ENCODE results near the gene LMAN2L.

The LMAN2L gene

DNA sequence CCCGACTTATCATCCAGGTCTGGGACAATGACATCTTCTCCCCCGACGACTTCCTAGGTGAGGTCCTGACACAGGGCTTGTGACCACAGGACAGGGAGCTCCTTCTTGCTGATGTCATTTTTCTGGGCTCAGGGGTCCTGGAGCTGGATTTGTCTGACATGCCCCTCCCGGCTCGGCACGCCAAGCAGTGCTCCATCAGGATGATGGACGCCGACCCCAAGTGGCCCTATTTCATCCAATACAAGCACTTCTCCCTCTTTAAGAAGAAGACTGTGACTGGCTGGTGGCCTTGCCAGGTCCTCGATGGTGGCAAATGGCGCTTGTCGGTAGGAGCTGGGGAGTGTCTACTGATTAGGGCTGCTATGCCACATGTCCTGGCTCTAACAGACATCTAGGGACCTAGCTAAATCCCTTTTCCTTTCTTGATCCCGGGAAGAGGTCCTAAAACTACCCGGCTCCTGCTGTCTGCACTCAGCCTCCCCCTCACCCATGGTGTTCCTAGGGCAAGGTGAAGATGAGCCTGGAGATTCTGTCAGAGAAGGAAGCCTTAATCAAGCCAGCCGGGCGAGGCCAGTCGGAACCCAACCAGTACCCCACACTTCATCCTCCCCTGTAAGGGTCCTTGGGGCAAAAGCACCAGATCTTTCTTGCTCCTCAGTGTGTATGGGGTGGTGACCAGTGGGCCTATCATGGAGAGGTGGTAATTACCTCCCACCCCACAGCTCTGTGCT lies 36.7 kb downstream of the LMAN2L start:
- DNase-seq (ENCODE audit: low read depth) = no peak

DNA sequence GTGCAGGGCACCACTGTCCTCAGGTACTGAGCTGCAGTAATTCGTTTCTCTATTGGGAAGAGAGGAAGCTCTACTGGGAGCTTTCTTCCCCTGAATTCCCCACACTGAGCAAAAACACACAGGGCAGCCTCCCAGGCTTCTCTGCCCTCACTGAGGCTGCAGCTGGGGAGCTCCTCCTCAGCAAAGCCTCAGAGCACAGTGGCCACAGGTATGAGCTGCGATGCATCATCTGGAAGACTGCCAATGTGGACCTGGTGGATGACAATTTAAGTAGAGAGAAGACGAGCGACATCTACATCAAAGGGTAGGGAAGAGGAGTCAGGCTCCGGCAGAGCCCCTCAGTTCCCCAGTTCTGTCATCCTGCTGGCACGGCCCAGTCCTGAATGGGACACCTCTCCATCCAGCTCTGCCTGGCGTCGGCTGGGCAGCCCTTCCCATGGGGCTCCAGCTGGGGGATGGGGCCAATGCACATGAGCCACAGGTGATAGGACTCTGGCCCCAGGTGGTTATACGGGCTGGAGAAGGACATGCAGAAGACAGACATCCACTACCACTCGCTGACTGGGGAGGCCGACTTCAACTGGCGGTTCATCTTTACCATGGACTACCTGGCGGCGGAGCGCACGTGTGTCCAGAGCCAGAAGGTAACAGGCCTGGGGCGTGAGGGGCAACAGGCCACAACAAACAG lies 37.6 kb downstream of the LMAN2L start:
- no peak for DNase-seq (ENCODE audit: low read depth)

DNA sequence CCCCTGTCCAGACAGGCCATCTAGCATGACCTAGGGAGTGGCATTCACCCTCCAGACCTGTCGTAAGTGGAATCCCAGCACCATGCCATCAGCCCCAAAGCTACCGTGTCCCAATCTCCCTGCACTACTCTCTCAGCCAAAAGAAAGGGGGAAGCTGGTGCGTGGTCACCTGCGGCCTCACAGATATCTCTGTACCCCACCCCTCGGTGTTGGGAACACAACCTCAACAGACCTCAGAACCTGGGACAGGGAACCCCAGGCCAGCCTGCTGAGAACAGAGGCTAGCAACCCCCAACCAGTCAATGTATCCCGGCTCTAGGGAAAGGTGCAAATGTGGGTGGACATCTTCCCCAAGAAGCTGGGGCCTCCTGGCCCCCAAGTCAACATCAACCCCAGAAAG lies 38.2 kb downstream of the LMAN2L start:
- no peak for DNase-seq (ENCODE audit: low read depth)

DNA sequence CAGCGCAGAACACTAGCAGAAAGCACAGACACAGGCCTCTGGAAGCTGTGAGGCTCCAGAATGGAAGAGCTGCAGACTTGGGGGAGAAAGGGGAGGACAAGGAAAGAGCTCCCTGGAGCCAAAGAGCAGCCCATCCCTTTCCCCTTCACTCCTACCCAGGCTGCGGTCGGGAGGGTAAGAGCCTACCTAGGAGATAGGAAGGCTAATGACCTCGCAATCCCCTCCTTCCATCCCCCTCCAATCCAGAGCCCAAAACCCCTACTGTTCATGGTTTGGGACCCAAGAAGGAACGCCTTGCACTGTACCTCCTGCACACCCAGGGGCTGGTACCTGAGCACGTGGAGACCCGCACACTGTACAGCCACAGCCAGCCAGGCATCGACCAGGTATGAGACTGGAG lies 39.8 kb downstream of the LMAN2L start:
- DNase-seq (ENCODE audit: low read depth) = no peak

DNA sequence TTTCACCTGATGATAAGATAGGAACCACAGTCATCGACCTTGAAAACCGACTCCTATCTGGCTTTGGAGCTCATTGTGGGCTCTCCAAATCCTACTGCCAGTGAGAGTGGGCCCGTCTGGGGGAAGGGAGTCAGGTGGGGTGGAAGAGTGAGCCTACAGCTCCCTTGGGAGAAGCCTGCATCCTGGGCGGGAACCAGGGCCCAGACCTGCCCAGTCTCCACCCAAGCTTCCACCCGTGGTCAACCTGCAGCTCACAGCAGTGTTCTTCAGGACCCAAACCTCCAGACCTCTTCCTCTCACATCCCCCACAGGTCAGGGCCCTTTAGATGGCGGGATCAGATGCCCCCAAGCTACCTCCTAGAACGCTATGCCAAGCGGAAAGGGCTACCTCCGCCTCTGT lies 40.2 kb downstream of the LMAN2L start:
- DNase-seq (ENCODE audit: low read depth) = no peak

DNA sequence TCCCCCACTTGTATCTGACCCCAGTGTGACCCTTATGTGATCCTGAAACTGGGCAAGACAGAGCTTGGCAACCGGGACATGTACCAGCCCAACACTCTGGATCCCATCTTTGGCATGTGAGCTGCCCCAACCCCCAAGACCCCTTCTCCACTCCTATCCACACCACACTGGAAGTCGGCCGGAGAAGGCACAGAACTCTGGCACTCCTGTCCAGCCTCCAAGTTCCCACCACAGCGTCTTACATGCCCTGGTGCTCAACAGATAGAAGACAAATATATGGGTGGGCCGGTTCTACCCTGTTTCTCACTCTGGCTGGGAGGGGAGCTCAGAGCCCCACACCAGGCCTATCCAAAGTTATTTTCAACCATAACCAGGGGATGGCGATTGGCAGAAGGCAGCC lies 40.8 kb downstream of the LMAN2L start:
- no peak for DNase-seq (ENCODE audit: low read depth)

DNA sequence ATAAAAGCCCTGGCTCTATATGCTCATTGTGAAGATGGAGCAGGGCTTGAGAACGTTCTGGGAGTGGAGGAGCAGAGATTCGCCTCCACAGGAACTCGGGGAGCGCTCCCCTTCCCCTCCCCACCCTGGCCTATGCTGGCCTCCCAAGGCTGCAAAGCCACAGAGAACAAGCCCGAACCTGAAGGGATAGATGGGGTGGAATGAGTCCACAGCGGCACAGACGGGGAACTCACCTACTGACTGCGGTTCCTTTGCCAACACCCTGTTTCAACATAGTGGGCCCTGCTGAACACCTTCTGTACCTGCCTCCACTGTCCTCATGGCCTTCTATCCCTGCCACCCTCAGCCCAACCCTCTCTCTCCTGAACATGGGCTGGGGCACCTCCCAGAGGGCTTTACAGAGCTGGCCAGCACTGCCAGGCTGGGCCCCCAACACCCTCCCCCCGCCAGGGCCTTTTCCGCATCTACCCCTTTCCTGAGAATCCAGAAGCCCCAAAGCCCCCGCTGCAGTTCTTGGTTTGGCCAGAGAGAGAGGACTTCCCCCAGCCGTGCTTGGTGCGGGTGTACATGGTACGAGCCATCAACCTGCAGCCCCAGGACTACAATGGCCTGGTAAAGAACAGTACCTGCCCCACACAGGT lies 41.5 kb downstream of the LMAN2L start:
- no peak for DNase-seq (ENCODE audit: low read depth)

DNA sequence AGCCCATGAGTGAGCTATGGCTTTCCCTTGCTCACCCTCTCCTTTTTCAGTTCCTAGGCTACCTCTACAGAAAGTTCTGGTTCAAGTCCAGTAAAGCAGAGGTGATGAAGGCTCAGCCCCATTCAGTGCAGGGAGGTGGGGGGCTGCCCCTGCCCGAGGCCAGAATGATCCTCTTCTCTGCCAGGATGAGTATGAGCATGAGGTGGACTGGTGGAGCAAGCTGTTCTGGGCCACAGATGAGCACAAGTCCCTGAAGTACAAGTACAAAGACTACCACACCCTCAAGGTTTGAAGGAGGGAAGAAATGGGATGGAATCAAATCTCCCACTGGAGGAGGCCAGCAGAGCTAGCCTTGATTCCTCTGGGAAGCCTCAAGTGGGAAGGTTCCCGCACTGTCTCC lies 42.4 kb downstream of the LMAN2L start:
- DNase-seq (ENCODE audit: low read depth) = no peak

DNA sequence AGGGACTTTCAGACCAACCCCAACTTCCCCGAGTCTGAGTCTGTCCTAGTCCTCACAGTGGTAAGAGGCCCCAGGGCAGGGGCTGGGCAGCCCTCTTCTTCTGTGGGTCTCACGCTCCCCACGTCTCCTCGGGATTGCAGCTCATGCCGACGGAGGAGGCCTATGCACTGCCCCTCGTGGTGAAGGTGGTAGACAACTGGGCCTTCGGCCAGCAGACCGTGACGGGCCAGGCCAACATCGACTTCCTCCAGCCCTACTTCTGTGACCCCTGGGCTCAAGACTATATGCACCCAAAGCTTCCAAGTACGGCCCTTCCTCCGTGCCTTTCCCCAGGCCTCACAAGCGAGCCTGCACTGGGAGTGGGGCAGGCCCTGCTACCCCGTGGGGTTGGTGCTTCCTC lies 44.3 kb downstream of the LMAN2L start:
- no peak for DNase-seq (ENCODE audit: low read depth)

DNA sequence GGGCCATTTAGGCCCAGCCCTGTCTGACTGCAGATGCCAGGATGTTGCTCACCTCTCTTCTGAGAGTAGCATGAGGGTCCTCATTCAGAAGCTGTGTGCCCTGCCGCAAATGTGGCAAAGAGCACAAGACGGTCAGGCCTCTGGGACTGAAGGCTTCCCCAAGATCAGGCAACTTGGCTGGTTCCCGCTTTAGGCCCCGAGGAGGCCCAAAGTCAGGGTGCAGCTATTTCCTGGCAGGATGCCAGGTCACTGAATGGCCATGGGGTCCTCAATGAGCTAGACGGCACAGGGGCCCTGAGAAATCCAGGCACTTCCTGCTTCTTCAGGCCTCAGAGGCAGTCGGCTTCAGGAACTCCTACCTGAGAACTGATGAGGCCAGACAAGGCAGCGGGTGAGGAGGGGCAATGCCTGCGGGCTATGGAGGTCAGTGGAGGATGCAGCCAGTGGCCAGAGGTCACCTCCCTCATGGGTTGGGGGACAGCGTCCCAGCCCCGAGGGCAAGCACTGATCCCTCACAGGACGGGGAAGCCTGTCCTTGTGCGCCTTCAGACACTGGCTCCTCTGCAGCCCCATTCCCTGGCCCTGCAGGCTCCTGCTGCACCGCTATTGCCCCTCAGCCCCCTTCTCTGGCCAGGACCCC lies 44.9 kb downstream of the LMAN2L start:
- no peak for DNase-seq (ENCODE audit: low read depth)

DNA sequence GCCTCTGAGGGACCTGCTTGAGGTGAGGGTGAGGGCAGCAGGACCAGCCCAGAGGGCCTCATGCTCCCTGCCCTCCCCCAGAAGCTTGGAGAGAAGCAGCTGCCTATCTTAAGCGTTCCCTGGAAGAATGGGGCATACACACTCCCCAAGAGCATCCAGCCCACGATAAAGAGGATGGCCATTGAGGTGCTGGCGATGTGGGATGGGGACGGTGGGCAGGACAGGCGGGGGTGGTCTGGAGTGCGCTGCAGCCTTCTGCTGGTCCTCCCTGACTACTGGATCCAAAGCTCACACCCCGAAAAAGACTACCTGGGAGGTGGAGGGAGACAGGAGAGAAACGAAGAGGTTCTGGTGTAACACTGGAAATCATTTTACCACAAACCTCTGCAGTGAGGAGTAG lies 45.6 kb downstream of the LMAN2L start:
- DNase-seq (ENCODE audit: low read depth) = no peak

DNA sequence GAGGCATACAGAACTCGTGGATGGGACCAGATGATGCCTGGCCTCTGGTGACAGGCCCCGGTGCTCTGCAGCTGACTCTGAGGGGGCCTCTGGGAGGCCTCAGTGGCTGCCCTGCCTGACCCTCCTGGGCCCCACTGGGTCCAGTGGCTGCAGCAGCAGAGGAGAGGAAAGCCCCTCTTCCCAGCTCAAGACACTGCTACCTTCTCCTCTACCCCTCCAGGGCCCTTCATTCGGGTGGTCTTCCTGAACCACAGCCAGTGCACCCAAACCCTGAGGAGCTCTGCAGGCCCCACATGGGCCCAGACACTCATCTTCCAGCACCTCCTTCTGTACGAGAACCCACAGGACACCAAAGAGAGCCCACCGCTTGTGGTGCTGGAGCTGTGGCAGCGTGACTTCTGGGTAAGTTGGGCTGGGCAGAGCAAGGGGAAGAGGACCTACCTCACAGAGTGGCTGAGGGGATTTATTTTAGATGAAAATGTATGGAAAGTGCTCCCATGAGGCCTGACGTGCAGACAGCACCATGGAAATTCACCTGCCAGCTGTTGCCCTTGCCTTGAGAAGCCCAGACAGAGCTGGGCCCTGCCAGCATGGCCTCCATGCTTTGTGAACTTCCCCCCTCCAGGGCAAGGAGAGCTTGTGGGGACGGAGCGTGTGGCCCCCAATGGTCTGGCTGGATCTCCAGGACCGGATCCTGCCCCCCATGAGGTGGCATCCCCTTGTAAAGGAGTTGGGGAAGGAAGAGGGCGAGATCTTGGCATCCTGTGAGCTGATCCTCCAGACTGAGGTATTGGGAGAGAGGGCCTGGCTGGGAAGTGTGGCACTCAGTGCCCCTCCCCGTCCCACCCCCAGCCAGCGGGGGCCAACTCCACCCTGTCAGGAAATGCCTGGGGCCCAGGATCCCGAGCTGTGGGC lies 46.3 kb downstream of the LMAN2L start:
- DNase-seq (ENCODE audit: low read depth) = no peak

DNA sequence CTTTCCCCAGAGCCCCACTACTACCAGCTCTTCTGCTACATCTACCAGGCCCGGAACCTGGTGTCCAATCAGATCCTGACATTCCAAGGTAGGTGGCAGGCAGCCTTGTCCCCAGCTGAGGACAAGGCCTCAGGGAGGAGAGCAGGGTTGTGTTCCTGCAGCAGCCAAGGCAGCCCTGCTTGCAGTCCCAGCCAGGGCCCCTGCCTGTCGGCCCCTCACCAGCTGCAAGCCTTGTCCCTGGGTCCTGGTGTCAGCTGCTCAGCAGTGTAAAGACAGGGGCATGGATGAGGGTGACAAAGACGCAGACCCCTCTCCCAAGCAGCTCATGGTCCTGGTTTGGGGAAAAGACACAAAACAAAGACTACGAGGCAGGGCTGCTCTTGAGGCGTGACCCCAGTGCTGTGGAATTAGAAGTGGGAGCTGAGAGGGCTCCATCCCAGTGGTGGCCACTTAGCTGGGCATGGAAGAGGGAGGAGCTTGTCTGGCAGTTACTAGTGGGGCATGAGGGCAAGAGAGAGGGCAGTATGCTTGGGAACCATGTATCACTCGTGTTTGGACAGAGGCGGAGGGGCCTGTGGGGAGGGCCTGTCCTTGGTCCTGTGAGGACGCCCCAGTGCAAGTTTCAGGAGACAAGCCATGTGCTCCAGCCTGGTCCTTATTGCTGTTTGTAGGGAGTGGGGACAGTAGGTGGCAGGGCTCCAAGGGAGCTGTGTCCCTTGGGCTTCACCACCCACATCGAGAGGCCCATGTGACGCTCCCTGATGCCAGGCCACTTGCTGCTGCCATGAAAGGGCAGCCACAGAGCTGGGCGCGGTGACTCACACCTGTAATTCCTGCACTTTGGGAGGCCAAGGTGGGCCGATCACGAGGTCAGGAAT lies 47.5 kb downstream of the LMAN2L start:
- no peak for DNase-seq (ENCODE audit: low read depth)

DNA sequence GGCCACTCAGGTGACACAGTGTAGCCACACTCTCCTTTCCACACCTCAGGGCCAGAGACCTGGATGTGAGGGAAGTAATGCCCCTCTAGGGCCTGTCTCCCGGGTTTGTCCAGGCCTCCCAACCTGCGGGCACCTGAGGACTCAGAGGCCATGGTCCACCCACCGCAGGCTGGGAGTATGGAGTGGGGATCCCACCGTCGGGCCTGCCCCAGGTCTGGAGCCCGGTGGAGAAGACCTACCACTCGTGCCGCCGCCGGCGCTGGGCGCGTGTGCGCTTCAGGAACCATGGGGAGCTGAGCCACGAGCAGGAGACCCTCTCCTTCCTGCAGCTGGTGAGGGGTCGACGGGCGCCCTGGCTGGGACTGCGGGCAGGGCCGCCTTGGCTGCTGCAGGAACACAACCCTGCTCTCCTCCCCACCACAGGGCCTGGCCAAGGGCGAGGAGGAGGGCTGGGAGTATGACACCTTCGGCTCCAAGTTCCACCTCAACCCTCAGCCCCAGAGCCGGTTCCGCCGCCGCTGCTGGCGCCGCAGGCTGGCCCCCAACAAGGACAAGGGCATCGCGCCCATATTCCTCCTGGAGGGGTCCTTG lies 48.7 kb downstream of the LMAN2L start:
- DNase-seq (ENCODE audit: low read depth) = no peak

DNA sequence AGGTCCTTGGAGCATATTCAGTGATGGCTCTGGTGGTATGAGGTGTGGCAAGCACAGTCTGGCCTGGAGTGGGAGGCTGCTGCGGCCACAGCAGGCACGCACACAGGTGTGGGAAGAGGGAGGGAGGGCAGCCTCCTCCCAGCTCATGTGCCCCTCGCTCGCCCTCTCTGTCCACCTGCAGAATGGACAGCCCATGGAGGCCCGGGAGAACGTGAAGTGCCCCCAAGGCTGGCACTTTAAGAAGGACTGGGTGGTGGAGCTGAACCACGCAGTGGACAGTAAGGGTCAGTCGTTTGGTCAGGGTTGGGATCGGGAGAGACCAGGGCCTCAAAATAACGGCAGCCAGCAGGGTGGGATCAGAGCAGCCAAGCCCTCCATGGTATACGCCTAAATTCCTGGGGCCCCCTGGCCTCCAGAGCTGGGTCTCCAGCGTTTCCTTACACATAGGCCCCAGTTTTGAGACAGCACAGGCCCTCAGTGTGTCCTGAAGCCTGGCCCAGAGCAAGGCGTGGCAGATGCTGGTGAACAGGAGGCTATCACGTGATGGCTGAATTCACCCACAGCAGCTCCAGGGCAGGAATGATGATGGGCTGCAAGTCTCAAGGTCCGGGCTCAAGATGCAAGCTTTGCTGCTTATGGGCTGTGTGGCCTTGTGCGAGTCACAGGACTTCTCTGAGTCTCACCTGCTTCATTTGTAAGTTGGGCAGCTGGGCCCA lies 49.4 kb downstream of the LMAN2L start:
- DNase-seq (ENCODE audit: low read depth) = no peak

DNA sequence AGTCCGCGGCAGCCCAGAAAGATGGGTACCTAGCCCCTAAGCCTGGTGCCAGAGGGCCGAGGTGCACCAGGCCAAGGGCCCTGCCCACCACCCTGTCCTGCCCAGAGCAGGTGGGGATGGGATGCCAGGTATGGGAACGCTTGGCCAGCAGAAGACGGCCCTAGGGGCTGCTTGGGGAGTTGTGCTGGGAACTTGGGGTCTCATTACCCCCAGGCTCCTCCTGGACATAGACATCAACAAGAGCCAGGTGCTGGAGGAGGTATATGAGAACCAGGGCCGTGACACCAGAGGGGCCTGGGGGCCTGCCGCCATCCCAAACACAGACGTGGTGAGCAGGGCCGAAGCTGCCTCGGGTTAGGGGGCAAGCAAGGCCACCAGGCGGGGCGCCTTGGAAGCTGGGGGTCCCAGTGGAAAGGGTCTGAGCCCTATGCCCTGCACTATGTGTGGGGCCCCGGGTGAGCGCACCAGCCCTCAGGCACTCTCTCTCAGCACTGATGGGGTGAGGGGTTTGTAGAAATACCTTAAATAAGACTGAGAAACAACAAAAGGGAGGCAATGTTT lies 50.4 kb downstream of the LMAN2L start:
- no peak for DNase-seq (ENCODE audit: low read depth)

DNA sequence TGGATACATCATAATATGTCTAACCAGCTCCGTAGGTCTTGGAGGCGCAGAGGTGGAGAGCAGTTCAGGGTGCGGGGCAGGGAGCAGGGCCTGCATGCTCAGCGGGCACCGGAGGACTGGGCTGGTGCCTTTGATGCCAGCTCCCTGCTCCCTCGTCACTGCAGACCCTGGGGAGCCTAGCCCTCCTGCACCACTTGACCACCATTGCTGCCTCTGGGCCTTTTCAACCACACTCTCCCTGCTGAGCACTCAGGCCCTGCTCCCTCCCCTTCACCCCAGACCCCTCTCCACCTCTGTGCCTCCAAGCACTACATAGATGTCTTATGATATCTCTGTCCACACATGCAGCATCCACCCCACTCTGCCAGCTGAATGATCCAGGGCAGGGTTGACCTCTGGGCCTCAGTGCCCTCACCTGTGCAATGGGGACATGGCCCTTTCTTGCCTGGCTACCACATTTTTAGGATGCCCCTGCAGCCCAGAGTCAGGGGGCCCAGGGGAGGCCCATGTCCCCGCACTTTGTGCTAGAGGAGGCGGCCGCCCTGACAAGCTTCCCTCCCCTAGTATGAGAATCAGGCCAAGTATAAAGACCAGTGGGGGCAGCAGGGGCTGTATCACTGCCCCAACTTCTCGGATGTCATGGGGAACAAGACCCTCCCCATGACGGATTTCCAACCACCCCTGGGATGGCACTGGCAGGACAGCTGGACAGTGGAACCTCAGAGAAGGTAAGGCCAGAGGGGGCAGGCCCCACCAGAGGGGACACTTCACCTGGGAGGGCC lies 51.0 kb downstream of the LMAN2L start:
- no peak for DNase-seq (ENCODE audit: low read depth)

Data from fibroblast of gingiva (primary cell).